ENCODE data around the gene CHRDL1.
"Not testable (repeated sequence)": the region's sequence is repeated elsewhere in the genome, so short reads cannot be mapped to it uniquely, and the experiment has no call there.

Gene CHRDL1

GRCh38 chrX:110665223-110666002 is 130.2 kb downstream of the CHRDL1 start:
- no peaks in the 10 kb centered on the region for H3K36me3 ChIP-seq
- no peaks in the 10 kb centered on the region for H3K4me1 ChIP-seq (ENCODE audit: control insufficient read depth in 1 of 2, insufficient read depth in 1 of 2, low read depth in 1 of 2, low read length in 1 of 2)
- no peaks in the 10 kb centered on the region for H3K9me3 ChIP-seq
- no peak overlapping the region for H3K27ac ChIP-seq
- H3K27me3 ChIP-seq, result no peaks in the 10 kb centered on the region
- no peak overlapping the region for H3K4me3 ChIP-seq (ENCODE audit: low read depth in 1 of 2, low read length in 1 of 2)
- no peak for TF ChIP-seq CTCF (IDR thresholded peaks at IDR 0.05)

- Histone ChIP-seq H3K27me3 (no peaks in the 10 kb centered on the region), H3K36me3 (no peaks in the 10 kb centered on the region), H3K4me3 (ENCODE audit: low read depth in 1 of 2, low read length in 1 of 2) (no peak overlapping the region), H3K4me1 (ENCODE audit: control insufficient read depth in 1 of 2, insufficient read depth in 1 of 2, low read depth in 1 of 2, low read length in 1 of 2) (no peaks in the 10 kb centered on the region), H3K27ac (no peak overlapping the region), H3K9me3 (no peaks in the 10 kb centered on the region)
- TF ChIP-seq CTCF (IDR thresholded peaks at IDR 0.05), result no peak
Observed at GRCh38 chrX:110657073-110657472, 138.5 kb downstream of the CHRDL1 start.

- not testable (repeated sequence) for H3K9me3 ChIP-seq, H3K27me3 ChIP-seq, H3K27ac ChIP-seq
Observed at GRCh38 chrX:110654280-110654679, 141.3 kb downstream of the CHRDL1 start.

GRCh38 chrX:110646386-110646785 is 149.2 kb downstream of the CHRDL1 start:
- no peak overlapping the region for H3K27ac ChIP-seq
- H3K36me3 ChIP-seq, result no peaks in the 10 kb centered on the region
- no peaks in the 10 kb centered on the region for H3K4me1 ChIP-seq (ENCODE audit: control insufficient read depth in 1 of 2, insufficient read depth in 1 of 2, low read depth in 1 of 2, low read length in 1 of 2)
- no peaks in the 10 kb centered on the region for H3K27me3 ChIP-seq
- TF ChIP-seq CTCF (IDR thresholded peaks at IDR 0.05), result no peak
- H3K4me3 ChIP-seq (ENCODE audit: low read depth in 1 of 2, low read length in 1 of 2), result no peak overlapping the region
- no peaks in the 10 kb centered on the region for H3K9me3 ChIP-seq

More at GRCh38 chrX:110654280-110654679, 141.3 kb downstream of the CHRDL1 start:
- H3K36me3 ChIP-seq; H3K4me1 ChIP-seq (ENCODE audit: control insufficient read depth in 1 of 2, insufficient read depth in 1 of 2, low read depth in 1 of 2, low read length in 1 of 2); H3K4me3 ChIP-seq (ENCODE audit: low read depth in 1 of 2, low read length in 1 of 2): not testable (repeated sequence)

Data from neutrophil (primary cell).